Measurements from ENCODE around the gene CDO1.

- no peak for TF ChIP-seq CTCF (conservative IDR thresholded peaks at IDR 0.05 in 1 of 2, IDR thresholded peaks at IDR 0.05 in 1 of 2; ENCODE audit: extremely low read depth in 1 of 2, insufficient read depth in 1 of 2, low read depth in 1 of 2, low read length in 2 of 2)
- no peak for TF ChIP-seq EZH2 (IDR thresholded peaks at IDR 0.05; ENCODE audit: borderline replicate concordance, low read length)
Measured at GRCh38 chr5:115812372-115812771, 4.1 kb downstream of the CDO1 start.

Measured in mammary epithelial cell (primary cell).